A549 (cell line): ENCODE results near the gene ARHGEF10L.

ENCODE experiments used
- CEBPB ChIP-seq, 2 experiments: fragments of >200 bp in 1 of 2; sonication (Bioruptor Twin) in 1 of 2; formaldehyde crosslinking in 1 of 2; IDR thresholded peaks; 2 replicates each; pipeline ENCODE4 v1.6.1; 2012 to 2016
- CHD4 ChIP-seq: fragments of 200-600 bp; sonication (generic); IDR thresholded peaks from 2 replicates; pipeline ENCODE4 v1.6.1; 2016; ENCODE audit warnings: antibody characterized with exemption, mild to moderate bottlenecking, borderline replicate concordance
- E2F6 ChIP-seq: IDR thresholded peaks from 2 replicates; pipeline ENCODE4 v1.6.1; 2012; ENCODE audit warnings: low read depth, borderline replicate concordance
- GATA3 ChIP-seq: IDR thresholded peaks from 2 replicates; pipeline ENCODE4 v1.6.1; 2012; ENCODE audit warnings: borderline replicate concordance
- JUNB ChIP-seq: fragments of >200 bp; sonication (Bioruptor Twin); formaldehyde crosslinking; IDR thresholded peaks from 2 replicates; pipeline ENCODE4 v1.6.1; 2016
- KDM5A ChIP-seq: fragments of 200-600 bp; sonication (generic); IDR thresholded peaks from 2 replicates; pipeline ENCODE4 v1.6.1; 2016; ENCODE audit warnings: antibody characterized with exemption, mild to moderate bottlenecking
- MAX ChIP-seq: IDR thresholded peaks from 2 replicates; pipeline ENCODE4 v1.6.1; 2012
- PHF8 ChIP-seq: fragments of 200-600 bp; sonication (generic); IDR thresholded peaks from 2 replicates; pipeline ENCODE4 v1.6.1; 2016; ENCODE audit warnings: low read depth, mild to moderate bottlenecking, antibody characterized with exemption, moderate library complexity, borderline replicate concordance
- POLR2AphosphoS2 ChIP-seq: conservative IDR thresholded peaks from 2 replicates; pipeline ENCODE4 v1.6.1; 2012; ENCODE audit warnings: low read length, improper control_type of control experiment, inconsistent platforms
- TF ChIP-seq, protein P1 (sequence below): fragments of >200 bp; sonication (Bioruptor Twin); formaldehyde crosslinking; IDR thresholded peaks from 3 replicates; pipeline ENCODE4 v1.5.1; 2016

DNA sequence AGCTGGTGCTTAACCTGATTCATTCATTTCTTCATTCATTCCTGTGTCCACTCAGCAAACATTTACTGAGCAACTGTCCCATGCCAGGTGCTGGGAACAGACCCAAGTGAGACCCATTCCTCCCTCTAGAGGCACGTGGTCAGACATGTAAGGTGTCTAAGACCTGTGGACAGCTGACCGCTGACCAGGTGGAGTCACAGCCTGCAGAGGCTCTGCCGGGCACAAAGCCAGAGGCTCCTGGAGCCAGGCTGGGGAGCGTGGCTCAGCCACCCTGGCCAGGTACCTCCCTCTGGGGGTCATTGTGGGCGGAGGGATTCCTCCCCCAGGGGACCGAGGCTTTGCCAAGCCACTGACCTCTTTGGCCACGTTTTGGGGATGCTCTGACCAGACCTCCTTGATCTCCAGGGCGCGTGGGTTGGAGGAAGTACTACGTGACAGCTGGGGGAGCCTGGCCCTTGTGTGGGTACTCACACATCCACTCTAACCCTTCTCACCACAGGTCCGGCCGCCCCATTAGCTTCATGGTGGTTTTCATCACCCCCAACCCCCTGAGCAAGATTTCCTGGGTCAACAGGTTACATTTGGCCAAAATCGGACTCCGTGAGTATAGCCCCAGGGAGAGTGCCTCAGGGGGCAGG, 100.3 kb downstream of the ARHGEF10L start:
- TF ChIP-seq E2F6 = no peak
- TF ChIP-seq KDM5A = no peak
- no peak for TF ChIP-seq MAX
- TF ChIP-seq PHF8 = no peak
- TF ChIP-seq, protein P1, sequence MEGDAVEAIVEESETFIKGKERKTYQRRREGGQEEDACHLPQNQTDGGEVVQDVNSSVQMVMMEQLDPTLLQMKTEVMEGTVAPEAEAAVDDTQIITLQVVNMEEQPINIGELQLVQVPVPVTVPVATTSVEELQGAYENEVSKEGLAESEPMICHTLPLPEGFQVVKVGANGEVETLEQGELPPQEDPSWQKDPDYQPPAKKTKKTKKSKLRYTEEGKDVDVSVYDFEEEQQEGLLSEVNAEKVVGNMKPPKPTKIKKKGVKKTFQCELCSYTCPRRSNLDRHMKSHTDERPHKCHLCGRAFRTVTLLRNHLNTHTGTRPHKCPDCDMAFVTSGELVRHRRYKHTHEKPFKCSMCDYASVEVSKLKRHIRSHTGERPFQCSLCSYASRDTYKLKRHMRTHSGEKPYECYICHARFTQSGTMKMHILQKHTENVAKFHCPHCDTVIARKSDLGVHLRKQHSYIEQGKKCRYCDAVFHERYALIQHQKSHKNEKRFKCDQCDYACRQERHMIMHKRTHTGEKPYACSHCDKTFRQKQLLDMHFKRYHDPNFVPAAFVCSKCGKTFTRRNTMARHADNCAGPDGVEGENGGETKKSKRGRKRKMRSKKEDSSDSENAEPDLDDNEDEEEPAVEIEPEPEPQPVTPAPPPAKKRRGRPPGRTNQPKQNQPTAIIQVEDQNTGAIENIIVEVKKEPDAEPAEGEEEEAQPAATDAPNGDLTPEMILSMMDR = no peak
- no peak for TF ChIP-seq CEBPB (IDR thresholded peaks at IDR 0.05)
- TF ChIP-seq POLR2AphosphoS2 = no peak
- TF ChIP-seq JUNB = no peak
- TF ChIP-seq GATA3 = no peak
- TF ChIP-seq CHD4 = no peak
